LNCaP clone FGC (cell line): ENCODE measurements around the gene PLXNA1.

Experiments used
- DNase-seq: peaks from one replicate; pipeline ENCODE4 v3.0.0-alpha.2; 2011; ENCODE audit warnings: low read depth
- H3K4me3 ChIP-seq: 2 replicates; pipeline ENCODE4 v1.5.1; 2011; ENCODE audit warnings: mild to moderate bottlenecking, low read depth, low read length, control low read depth
- TF ChIP-seq, protein P1 (sequence below): IDR thresholded peaks from 2 replicates; pipeline ENCODE4 v1.5.1; 2012; ENCODE audit warnings: mild to moderate bottlenecking; ENCODE audit not compliant: control insufficient read depth, insufficient read depth; ENCODE audit errors: extremely low read depth

The PLXNA1 gene

DNA sequence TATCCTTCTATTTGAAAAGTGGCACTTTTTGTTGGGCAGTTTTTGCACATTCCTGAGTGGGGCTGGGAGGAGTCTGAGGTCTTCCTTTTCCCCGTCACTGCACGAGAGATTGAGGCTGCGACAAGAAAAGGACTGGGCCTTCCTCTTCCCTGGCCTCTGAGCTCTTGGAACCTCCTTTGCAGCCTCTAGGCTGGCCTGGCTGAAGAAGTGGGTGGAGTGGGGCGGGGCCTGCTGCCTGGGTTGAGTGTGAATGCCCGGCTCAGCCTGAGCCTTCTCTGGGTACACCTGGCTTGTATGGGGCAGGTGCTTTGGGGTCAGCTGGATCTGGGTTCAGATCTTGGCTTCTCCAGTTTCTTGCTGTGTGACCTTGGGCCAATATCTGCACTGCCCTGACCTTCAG is 43.1 kb downstream of the PLXNA1 start:
- TF ChIP-seq, protein P1, sequence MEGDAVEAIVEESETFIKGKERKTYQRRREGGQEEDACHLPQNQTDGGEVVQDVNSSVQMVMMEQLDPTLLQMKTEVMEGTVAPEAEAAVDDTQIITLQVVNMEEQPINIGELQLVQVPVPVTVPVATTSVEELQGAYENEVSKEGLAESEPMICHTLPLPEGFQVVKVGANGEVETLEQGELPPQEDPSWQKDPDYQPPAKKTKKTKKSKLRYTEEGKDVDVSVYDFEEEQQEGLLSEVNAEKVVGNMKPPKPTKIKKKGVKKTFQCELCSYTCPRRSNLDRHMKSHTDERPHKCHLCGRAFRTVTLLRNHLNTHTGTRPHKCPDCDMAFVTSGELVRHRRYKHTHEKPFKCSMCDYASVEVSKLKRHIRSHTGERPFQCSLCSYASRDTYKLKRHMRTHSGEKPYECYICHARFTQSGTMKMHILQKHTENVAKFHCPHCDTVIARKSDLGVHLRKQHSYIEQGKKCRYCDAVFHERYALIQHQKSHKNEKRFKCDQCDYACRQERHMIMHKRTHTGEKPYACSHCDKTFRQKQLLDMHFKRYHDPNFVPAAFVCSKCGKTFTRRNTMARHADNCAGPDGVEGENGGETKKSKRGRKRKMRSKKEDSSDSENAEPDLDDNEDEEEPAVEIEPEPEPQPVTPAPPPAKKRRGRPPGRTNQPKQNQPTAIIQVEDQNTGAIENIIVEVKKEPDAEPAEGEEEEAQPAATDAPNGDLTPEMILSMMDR = no peak
- no peak overlapping the region for H3K4me3 ChIP-seq
- no peak for DNase-seq

DNA sequence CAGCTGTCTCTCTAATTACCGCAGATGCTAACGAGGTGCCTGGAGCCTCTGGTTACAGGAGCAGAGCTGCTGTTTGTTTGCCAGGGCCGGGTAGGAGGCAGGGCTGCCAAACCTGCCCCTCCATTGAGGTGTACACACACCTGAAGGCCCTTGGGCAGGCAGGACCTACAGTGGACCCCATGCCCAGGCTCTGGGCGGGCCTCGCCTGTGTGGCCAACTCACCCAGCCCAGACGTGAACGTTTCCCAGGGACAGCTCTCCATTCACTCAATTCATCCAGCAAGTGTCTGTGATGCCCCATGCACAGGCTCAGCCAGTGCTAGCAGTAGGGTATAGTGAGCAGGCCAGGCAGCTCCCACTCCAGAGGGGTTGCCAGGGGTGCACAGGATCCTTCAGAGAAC is 43.7 kb downstream of the PLXNA1 start:
- no peak for DNase-seq
- TF ChIP-seq, protein P1 = no peak
- H3K4me3 ChIP-seq = no peak overlapping the region

DNA sequence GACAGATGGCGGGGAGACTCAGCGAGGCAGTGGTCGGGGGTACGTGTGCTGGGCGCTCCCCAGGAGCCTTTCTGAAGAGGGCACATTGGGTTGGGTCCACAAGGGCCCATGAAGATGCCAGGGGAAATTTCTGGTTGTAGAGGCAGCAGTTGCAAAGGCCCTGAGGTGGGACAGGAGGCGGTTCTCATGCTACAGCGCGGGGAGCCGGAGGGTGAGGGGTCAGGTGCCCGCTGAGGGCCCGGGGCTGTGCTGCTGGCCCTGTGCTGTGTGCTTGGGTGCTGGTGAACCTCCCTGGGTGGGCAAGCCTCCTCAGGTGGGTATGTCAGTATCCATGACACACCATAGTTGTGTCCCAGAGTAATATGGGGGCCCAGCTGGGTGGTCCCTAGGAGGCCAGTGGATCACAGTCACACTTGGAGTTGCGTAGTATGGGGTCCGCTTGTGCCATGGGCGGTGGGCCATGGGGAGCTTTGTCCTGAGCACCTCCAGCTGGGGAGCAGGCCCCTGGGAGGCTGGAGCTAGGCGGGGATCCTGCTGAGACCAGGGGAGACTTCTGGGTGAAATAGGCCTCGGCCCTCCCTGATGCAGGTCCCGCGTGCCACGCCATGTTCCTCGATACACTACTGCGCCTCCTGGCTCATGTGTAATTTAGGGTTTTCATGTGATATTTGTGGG is 44.3 kb downstream of the PLXNA1 start:
- no peak for DNase-seq
- TF ChIP-seq, protein P1 = no peak
- H3K4me3 ChIP-seq = no peak overlapping the region

DNA sequence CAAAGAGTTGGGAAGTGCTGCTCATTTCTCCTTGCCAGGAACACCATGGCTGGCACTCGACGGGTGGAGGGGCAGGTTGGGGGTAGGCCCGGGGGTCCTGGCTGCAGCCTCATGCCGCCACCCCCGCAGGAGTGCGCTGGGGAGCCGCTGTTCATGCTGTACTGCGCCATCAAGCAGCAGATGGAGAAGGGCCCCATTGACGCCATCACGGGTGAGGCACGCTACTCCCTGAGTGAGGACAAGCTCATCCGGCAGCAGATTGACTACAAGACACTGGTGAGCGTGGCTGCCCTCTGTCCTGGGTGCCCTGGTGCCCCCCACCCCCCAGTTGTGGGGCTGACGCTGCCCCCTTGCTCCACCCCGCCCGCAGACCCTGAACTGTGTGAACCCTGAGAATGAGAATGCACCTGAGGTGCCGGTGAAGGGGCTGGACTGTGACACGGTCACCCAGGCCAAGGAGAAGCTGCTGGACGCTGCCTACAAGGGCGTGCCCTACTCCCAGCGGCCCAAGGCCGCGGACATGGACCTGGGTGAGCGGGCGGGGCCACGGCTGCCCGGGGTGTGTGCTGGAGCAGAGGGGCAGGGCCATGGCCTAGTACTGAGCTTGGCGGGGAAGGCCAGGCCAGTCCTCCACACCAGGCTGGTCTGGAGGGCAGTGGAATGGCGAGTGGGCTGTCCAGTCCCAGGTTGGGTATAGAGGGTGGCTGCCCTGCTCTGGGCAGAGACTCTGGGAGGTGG is 45.1 kb downstream of the PLXNA1 start:
- TF ChIP-seq, protein P1 = no peak
- no peak for DNase-seq
- H3K4me3 ChIP-seq = no peak overlapping the region

DNA sequence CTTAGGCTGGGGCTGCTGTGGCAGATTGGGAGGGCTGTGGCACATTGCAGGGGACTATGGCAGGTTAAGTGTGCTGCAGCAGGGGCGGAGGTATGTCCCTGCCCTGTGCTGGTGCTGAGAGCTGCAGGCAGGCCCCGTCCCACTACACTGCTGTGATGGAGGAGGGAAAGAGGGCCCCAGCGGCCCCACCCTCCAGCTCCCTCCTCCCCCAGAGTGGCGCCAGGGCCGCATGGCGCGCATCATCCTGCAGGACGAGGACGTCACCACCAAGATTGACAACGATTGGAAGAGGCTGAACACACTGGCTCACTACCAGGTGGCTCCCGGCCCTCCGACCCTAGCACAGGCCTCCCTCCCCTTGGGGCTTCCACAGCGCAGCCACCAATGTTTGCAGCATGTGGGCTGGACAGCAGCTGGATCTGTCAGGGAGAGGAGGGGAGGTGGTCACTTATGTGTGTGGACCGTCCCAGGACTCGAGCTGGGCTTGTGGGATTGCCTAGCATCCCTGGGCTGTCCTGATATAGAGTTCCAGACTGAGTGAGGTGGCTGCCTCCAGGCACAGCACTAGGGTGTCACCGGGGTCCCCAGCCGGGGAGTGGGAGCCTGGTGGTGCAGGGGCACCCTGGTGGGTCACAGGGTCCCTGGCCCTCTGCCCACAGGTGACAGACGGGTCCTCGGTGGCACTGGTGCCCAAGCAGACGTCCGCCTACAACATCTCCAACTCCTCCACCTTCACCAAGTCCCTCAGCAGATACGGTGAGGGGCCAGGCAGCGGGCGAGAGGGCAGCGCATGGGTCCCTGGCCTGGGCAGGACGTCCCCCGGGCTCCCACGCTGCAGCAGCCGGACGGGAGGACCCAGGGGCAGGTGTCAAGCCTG is 46.1 kb downstream of the PLXNA1 start:
- TF ChIP-seq, protein P1 = no peak
- no peak for DNase-seq
- no peak overlapping the region for H3K4me3 ChIP-seq

GRCh38 chr3:127029658-127030507 is 47.0 kb downstream of the PLXNA1 start:
- no peak for DNase-seq
- TF ChIP-seq, protein P1 = no peak
- no peak overlapping the region for H3K4me3 ChIP-seq
